Astrocyte of the spinal cord (primary cell): ENCODE data around the gene CST11.

Experiments
- DNase-seq: peaks from one replicate; pipeline ENCODE4 v3.0.0; 2011; ENCODE audit warnings: low read depth, low spot score
- H3K4me3 ChIP-seq: 2 replicates; pipeline ENCODE4 v1.5.1; 2011; ENCODE audit warnings: low read depth, mild to moderate bottlenecking, low read length, moderate library complexity
- CTCF ChIP-seq: IDR thresholded peaks from 2 replicates; pipeline ENCODE4 v1.5.1; 2012; ENCODE audit warnings: low read depth, mild to moderate bottlenecking, low read length, inconsistent platforms
- in situ Hi-C: cut with HindIII; loops from 2 replicates; pipeline ENCODE4 v1.10.0; 2017; ENCODE audit warnings: low sequenced_read_pairs

The CST11 gene

GRCh38 chr20:23417861-23418260 is 34.8 kb downstream of the CST11 start:
- in situ Hi-C loops = no loop called here
- no peak overlapping the region for H3K4me3 ChIP-seq
- TF ChIP-seq CTCF = no peak
- DNase-seq = no peak

GRCh38 chr20:23415959-23416583 is 36.6 kb downstream of the CST11 start:
- DNase-seq = no peak
- TF ChIP-seq CTCF = no peak
- in situ Hi-C loops = no loop called here
- H3K4me3 ChIP-seq = no peak overlapping the region

- in situ Hi-C loops = no loop called here
- no peak for DNase-seq
- H3K4me3 ChIP-seq = no peak overlapping the region
- no peak for TF ChIP-seq CTCF
Observed at GRCh38 chr20:23415555-23415954, 37.1 kb downstream of the CST11 start.

GRCh38 chr20:23414526-23415188 is 38.0 kb downstream of the CST11 start:
- DNase-seq = no peak
- in situ Hi-C loops = no loop called here
- TF ChIP-seq CTCF = no peak
- H3K4me3 ChIP-seq = no peak overlapping the region

- in situ Hi-C loops = no loop called here
- DNase-seq = no peak
- no peak for TF ChIP-seq CTCF
Observed at GRCh38 chr20:23413862-23414422, 38.7 kb downstream of the CST11 start.

GRCh38 chr20:23412026-23412425 is 40.6 kb downstream of the CST11 start:
- in situ Hi-C loops = no loop called here
- DNase-seq = no peak
- no peak overlapping the region for H3K4me3 ChIP-seq
- no peak for TF ChIP-seq CTCF

More at GRCh38 chr20:23413862-23414422, 38.7 kb downstream of the CST11 start:
- H3K4me3 ChIP-seq = no peak overlapping the region
